ENCODE data around the gene SCN9A. TPM values are rescaled to one million over a fixed set of nuclear protein-coding genes. Genes with fewer than 3 reads are reported as not detected.

The SCN9A gene
- total RNA-seq, 1 donor from 2014 or later = 8.4 TPM

GRCh38 chr2:166239548-166239947 is 136.2 kb downstream of the SCN9A start:
- Histone ChIP-seq H3K27me3 (ENCODE audit: control insufficient read depth, insufficient read depth, low read length) (no peaks in the 10 kb centered on the region), H3K36me3 (ENCODE audit: control insufficient read depth, insufficient read depth, low read length) (no peaks in the 10 kb centered on the region), H3K4me3 (ENCODE audit: low read depth, low read length) (no peak overlapping the region)
- DNase-seq (ENCODE audit: low read depth) (peak; percentile 97), FAIRE-seq (no peak)
- TF ChIP-seq, protein P1, sequence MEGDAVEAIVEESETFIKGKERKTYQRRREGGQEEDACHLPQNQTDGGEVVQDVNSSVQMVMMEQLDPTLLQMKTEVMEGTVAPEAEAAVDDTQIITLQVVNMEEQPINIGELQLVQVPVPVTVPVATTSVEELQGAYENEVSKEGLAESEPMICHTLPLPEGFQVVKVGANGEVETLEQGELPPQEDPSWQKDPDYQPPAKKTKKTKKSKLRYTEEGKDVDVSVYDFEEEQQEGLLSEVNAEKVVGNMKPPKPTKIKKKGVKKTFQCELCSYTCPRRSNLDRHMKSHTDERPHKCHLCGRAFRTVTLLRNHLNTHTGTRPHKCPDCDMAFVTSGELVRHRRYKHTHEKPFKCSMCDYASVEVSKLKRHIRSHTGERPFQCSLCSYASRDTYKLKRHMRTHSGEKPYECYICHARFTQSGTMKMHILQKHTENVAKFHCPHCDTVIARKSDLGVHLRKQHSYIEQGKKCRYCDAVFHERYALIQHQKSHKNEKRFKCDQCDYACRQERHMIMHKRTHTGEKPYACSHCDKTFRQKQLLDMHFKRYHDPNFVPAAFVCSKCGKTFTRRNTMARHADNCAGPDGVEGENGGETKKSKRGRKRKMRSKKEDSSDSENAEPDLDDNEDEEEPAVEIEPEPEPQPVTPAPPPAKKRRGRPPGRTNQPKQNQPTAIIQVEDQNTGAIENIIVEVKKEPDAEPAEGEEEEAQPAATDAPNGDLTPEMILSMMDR (IDR thresholded peaks at IDR 0.05; ENCODE audit: insufficient read depth, low read length, severe bottlenecking) = no peak

DNA sequence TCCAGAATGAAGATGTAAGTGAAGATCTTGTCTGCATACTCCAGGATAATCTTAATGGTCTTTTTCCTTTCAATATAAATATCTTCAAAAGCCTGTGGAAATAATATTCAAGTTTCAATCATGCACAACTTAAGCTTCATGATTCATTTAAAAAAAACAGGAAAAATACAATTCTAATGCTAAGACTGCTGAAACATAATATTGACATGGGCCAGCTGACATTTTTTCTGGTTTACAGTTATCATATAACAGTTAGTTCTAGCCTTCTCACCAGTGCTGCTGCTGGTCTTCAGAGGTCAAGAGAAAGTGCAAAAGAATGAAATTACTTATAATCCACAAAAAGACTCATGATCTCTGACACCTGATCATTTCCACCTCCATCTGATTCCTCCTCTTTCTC is 137.6 kb downstream of the SCN9A start:
- TF ChIP-seq, protein P1 (IDR thresholded peaks at IDR 0.05; ENCODE audit: insufficient read depth, low read length, severe bottlenecking) = no peak
- Histone ChIP-seq H3K27me3 (ENCODE audit: control insufficient read depth, insufficient read depth, low read length) (no peaks in the 10 kb centered on the region), H3K36me3 (ENCODE audit: control insufficient read depth, insufficient read depth, low read length) (no peaks in the 10 kb centered on the region), H3K4me3 (ENCODE audit: low read depth, low read length) (no peak overlapping the region)
- DNase-seq (ENCODE audit: low read depth) = no peak
- FAIRE-seq = no peak

- FAIRE-seq (no peak), DNase-seq (ENCODE audit: low read depth) (peak; percentile 65)
- TF ChIP-seq, protein P1 (IDR thresholded peaks at IDR 0.05; ENCODE audit: insufficient read depth, low read length, severe bottlenecking) = no peak
- Histone ChIP-seq H3K36me3 (ENCODE audit: control insufficient read depth, insufficient read depth, low read length) (no peaks in the 10 kb centered on the region), H3K27me3 (ENCODE audit: control insufficient read depth, insufficient read depth, low read length) (no peaks in the 10 kb centered on the region), H3K4me3 (ENCODE audit: low read depth, low read length) (no peak overlapping the region)
These were observed 141.5 kb downstream of the SCN9A start for GRCh38 chr2:166234112-166234846.

DNA sequence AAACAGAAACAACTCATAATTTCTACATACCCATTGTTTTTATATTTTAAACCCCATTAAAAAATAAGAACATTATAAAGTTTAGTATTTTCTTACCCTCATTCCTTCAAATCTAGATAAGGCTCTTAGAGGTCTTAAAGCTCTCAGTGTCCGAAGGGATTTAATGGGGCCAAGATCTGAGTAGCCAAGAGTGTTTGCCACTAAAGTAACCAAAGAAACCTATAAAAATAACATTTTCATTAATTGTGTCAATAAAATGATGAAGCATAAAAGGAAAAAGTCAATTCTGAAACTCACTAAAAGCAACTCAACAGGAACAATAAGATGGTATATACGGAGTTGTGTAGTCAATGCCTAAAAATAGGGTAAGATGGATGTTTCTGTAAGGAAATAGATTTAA is 142.5 kb downstream of the SCN9A start:
- DNase-seq (ENCODE audit: low read depth) (no peak), FAIRE-seq (no peak)
- H3K27me3 ChIP-seq (ENCODE audit: control insufficient read depth, insufficient read depth, low read length) = no peaks in the 10 kb centered on the region
- no peak overlapping the region for H3K4me3 ChIP-seq (ENCODE audit: low read depth, low read length)
- TF ChIP-seq, protein P1 (IDR thresholded peaks at IDR 0.05; ENCODE audit: insufficient read depth, low read length, severe bottlenecking) = no peak
- H3K36me3 ChIP-seq (ENCODE audit: control insufficient read depth, insufficient read depth, low read length) = no peaks in the 10 kb centered on the region

GRCh38 chr2:166230724-166231070 is 145.0 kb downstream of the SCN9A start:
- no peaks in the 10 kb centered on the region for H3K36me3 ChIP-seq (ENCODE audit: control insufficient read depth, insufficient read depth, low read length)
- TF ChIP-seq, protein P1 (IDR thresholded peaks at IDR 0.05; ENCODE audit: insufficient read depth, low read length, severe bottlenecking) = no peak
- DNase-seq (ENCODE audit: low read depth) = no peak
- no peak overlapping the region for H3K4me3 ChIP-seq (ENCODE audit: low read depth, low read length)
- FAIRE-seq = no peak
- no peaks in the 10 kb centered on the region for H3K27me3 ChIP-seq (ENCODE audit: control insufficient read depth, insufficient read depth, low read length)
